ENCODE measurements around the gene PDGFRB.

Gene PDGFRB

GRCh38 chr5:150155258-150156026, at the start of gene PDGFRB:
Gene PDGFRB (minus strand): TSS chr5:150155845. CDS start chr5:150137047, 18,798 bp downstream.
- DNase-seq (ENCODE audit: low spot score) = peak; percentile 88

GRCh38 chr5:150204590-150204960, 48.9 kb upstream of the PDGFRB start:
- DNase-seq (ENCODE audit: low spot score) = no peak

DNA sequence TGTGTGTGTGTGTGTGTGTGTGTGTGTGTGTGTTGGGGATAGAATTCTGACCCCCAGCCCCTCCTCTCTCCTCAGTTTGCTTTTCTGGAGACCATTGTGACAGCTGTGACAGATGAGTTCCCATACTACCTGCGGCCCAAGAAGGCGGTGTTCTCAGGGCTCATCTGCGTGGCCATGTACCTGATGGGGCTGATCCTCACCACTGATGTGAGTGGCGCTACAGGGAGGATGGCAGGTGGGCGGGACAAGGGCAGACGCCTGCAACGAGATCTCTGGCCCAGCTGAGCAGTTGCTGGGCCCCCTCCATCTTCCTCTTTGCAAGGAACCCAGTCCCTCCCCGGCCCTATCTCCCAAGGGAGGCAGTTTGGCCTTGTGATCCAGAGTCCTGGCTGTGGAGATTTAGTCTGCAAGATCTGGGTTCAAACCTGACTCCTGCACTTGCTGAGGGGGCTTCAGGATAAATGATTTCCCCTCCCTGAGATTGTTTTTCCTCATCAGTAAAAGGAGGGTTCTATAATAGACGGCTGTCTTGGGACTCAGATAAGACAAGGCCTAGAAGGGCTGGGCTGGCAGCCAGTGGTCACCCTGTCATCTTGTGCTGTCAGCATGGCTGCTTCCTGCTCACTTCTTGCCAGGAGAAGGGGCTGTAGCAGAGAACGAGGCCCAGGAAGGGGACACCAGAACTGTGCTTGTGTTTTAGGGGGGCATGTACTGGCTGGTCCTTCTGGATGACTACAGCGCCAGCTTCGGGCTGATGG, 48.4 kb upstream of the PDGFRB start:
- DNase-seq (ENCODE audit: low spot score) = no peak

- DNase-seq (ENCODE audit: low spot score) = no peak
Observed at GRCh38 chr5:150202501-150202900, 46.9 kb upstream of the PDGFRB start.

- DNase-seq (ENCODE audit: low spot score) = no peak
Observed at GRCh38 chr5:150197476-150197875, 41.8 kb upstream of the PDGFRB start.

DNA sequence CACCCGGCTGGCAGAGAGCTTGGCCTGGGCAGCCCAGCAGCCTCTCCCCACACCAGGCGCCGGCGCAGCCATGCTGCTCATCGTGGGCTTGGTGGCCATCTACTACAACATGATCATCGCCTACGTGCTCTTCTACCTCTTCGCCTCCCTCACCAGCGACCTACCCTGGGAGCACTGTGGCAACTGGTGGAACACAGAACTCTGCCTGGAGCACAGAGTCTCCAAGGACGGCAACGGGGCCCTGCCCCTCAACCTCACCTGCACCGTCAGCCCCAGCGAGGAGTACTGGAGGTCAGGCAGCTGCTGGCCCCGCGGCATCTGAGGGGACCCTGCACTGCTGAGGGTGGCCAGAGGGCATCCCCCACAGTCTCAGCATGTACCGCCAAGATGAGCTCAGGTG, 41.3 kb upstream of the PDGFRB start:
- no peak for DNase-seq (ENCODE audit: low spot score)

DNA sequence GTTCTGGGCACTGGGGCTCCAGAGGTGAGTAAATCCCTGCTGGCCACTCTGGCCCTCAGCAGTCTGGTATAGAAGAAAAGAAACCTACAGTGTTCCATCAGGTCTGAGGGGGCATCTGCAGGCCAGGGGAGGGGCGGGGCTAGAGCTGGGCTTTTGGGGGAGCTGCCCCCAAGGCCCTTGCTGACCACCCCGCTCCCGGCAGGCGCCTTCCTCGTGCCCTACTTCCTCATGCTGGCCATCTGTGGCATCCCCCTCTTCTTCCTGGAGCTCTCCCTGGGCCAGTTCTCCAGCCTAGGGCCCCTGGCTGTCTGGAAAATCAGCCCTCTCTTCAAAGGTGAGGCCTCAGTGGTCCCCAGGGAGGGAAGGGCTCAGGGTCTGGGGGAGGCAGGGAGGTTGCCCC, 40.9 kb upstream of the PDGFRB start:
- no peak for DNase-seq (ENCODE audit: low spot score)

GRCh38 chr5:150195736-150196485, 40.3 kb upstream of the PDGFRB start:
- no peak for DNase-seq (ENCODE audit: low spot score)

DNA sequence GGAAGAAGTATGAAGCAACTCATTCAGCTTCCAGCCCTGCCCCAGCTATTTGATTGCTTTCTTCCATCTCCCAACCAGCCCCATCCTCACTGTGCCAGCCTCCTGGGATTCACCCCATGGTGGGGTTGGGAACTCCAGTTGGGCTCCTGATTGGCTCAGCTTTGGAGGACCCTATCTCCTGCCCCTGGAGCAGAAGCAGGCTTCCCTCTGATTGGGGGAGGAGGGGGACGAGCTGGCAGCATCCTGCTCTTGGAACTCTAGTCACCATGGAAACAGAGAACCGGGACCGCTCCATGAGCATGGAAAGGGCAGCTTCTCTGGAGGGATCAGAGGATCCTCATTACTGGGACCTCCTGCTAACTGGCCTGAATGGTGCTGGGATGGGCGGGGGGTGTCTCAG, 36.8 kb upstream of the PDGFRB start:
- peak; percentile 45 for DNase-seq (ENCODE audit: low spot score)

- DNase-seq (ENCODE audit: low spot score) = no peak
Observed at GRCh38 chr5:150190987-150191386, 35.3 kb upstream of the PDGFRB start.

- DNase-seq (ENCODE audit: low spot score) = no peak
Observed at GRCh38 chr5:150190503-150190979, 34.9 kb upstream of the PDGFRB start.

- no peak for DNase-seq (ENCODE audit: low spot score)
Observed at GRCh38 chr5:150189728-150190502, 34.3 kb upstream of the PDGFRB start, which contains the start of gene SLC6A7. Gene SLC6A7 (plus strand): TSS chr5:150190062. CDS start chr5:150190328, 266 bp downstream.

DNA sequence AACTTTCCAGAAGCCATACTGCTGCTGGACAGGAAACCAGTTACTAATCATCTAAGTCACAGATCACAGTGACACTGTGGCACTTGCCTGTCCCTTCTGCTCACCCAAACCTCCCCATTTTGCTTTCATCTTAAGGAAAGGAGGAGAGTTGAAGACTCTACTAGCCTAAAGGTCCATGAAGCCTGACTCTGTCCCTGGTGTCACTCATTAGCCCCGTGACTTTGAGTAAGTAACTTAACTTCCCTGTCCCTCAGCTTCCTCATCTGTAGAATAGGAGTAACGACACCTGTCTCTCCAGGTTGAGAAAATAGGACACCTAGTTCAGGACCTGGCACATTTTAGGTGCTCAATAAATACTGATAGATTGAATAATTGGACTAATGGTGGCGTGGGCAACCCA, 33.7 kb upstream of the PDGFRB start:
- no peak for DNase-seq (ENCODE audit: low spot score)

GRCh38 chr5:150188146-150188842, 32.6 kb upstream of the PDGFRB start:
- DNase-seq (ENCODE audit: low spot score) = no peak

DNA sequence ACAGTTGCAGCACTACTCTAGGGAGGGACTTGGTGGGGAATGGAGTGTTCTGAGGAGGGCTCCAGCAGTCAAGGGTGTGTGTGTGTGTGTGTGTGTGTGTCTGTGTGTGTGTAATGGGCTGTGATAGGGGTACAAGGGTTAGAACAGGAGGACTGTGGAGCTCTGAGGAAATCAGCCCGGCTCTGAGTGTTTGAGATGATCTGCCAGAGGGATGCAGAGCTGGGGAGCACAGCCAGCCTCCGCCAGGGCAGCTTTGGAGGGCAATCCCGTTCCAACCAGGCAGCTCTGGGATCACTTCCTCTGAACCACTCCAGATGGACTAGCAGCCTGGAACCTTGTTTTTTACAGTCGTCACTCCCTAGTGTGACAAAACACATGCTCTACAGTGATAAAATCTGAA, 31.3 kb upstream of the PDGFRB start:
- no peak for DNase-seq (ENCODE audit: low spot score)

DNA sequence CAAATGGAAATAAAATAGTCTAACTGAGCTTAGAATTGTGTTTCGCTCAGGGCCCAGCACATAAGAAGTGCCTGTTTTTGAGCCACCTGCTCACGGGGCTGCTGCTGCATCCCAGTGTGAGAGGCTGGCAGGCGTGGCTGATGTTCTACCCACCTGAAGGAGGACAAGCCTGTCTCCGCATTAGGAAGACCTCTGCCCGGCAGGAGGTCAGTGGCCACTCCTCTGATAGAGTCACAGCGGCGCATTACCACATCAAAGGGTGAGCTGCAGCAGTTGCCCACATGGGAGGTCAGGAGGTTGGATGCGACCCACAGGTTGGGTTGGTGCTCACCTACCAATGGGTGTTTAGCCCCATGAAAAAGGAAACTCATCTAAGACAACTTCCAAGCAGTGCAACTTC, 30.5 kb upstream of the PDGFRB start:
- DNase-seq (ENCODE audit: low spot score) = no peak

DNA sequence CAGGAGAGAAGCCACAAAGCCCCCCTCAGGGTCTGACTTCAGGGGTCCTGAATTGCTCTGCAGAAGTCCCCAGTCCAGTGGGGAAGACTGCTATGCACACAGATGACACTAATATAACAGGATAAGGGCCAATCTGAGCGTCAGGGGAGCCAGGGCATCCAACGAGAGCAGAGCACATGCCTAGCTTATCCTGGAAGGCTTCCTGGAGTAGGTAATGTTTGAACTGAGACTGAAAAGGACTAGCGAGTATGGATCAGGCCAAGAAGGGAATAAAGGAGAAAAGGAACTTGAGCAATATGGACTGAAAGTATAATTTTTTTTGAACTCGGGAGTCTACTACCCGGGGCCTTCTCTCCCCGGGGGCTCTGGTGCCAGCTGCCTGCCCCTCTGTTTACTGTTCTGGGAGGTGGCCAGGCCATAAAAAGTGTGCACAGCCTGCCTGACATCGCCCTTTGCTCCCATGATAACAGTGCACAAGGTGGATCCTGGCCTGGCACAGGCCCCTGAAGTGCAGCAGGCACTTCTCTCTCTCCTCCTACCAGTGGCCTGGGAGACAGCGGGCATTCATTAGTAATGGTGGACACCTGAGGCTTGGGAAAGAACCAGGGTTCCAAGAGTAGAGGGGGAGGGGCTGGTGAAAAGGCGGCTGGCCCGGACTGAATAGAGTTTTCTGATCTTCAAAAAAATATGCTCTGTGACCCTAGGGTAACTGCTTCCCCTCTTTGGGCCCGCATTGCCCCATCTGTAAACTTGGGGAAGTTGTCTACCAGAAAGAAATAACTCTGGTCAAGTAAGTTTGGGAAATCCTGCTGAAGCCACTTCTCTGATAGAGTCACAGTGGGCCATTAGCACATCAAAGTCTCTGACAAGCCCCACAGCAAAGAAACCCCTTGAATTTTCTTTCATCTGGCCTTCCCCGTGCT, 29.6 kb upstream of the PDGFRB start:
- no peak for DNase-seq (ENCODE audit: low spot score)

DNA sequence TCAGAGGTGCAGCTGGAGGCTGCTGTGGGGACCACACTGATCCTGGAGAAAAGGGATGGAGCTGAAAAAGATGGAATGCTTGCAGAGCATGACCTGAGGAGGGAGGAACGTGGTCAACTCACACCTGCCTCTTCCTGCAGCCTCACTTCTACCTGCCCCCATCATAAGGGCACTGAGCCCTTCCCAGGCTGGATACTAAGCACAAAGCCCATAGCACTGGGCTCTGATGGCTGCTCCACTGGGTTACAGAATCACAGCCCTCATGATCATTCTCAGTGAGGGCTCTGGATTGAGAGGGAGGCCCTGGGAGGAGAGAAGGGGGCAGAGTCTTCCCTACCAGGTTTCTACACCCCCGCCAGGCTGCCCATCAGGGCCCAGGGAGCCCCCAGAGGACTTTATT, 28.4 kb upstream of the PDGFRB start:
- DNase-seq (ENCODE audit: low spot score) = no peak

DNA sequence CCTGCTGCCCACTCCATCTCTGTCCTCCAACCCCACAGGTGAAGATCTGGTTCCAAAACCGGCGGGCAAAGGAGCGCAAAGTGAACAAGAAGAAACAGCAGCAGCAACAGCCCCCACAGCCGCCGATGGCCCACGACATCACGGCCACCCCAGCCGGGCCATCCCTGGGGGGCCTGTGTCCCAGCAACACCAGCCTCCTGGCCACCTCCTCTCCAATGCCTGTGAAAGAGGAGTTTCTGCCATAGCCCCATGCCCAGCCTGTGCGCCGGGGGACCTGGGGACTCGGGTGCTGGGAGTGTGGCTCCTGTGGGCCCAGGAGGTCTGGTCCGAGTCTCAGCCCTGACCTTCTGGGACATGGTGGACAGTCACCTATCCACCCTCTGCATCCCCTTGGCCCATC, 27.8 kb upstream of the PDGFRB start:
- DNase-seq (ENCODE audit: low spot score) = no peak

- DNase-seq (ENCODE audit: low spot score) = no peak
Observed at GRCh38 chr5:150182774-150183173, 27.1 kb upstream of the PDGFRB start.

Measured in Ammon's horn (tissue), 1 donor.